Epidermal melanocyte (primary cell): ENCODE results near the gene ARID5A.
"Not testable (repeated sequence)": the region's sequence is repeated elsewhere in the genome, so short reads cannot be mapped to it uniquely, and the experiment has no call there.

Source experiments
- DNase-seq: peaks from one replicate; pipeline ENCODE4 v3.0.0; 2011; ENCODE audit warnings: low spot score; ENCODE audit not compliant: insufficient read length

Gene ARID5A

DNA sequence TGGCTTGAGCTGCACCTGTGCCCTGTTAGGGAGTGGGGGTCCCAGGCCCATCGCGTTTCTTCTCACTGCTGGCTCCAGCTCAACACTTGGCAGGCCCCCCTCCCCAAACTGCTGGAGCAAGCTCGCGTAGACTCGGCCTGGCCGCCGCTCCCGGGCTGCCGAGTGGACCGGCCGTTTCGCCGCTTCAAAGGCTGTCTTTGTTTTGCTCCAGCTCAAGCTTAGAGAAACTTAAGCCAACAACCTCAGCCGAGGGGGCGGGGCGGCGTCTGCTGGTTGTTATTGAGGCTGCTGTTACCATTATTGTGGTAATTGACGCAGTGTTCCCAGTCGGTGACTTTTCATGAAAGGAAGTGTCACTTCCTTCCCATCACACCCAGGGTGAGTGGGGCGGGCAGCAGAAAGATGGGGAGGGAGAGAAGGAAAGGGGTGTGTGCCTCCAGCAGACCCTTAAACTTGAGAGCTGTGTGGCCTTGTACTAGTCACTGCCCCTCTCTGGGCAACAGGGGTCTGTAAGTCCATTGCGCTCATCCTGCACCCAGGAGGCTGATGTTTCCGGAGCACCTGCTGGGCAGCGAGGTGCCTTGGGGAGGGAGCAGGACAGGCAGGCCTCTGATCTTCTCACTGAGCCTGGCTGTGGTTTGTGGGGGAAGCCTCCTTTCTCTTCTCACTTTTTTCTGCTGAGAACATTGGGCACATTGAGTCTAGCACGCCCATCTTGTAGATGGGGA, 2.1 kb downstream of the ARID5A start:
- peak; percentile 35 for DNase-seq

DNA sequence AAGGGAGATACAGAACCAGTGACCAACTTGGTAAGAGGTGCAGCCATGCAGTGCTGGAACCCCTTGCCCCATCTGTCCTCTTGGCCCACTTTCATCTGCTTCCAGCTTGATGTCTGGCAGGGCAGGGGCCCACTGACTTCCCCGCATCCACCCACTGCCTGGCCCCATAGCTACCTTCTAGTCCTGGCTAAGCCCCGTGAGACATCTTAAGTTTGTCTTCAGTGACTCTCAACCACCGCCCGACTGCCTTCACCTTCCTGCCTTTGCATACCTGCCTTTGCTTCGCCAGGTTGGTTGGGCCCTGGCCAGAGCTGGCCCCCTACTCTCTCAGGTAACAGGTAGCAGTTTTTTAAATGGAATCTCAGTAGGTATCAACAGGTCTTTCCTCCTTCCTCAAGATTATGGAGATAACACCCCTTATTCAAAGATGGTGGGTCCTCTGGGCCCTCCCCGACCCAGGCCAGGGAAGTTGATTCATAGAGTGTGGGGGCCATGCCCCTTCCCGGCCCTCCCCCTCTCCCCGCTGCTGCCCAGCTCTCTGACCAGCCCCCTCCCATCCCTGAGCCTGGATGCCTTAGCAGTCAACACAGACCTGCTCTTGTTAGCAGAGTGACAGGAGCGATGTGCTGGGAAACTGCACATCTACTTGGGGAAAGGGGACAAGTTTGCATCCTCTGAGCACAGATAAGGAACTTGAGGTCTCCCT, 2.8 kb downstream of the ARID5A start:
- no peak for DNase-seq

DNA sequence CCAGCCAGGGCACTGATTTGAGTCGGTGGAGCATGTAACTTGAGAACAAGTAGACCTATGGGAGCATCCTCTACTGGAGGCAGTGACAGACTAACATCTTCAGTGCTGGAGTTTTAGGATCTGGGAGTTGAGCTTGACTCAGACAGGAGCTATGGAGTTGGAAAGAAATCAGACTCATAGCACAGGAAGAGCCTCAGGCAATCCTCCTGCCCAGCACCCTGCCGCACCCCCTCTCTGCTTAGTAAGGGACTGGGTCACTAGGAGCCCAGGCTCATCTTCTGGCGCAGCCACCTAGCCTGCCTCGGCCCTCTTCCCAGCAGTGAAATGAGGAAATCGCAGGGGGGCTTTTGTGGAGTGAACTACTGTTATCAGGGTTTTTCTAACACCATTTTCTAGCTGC, 3.6 kb downstream of the ARID5A start:
- no peak for DNase-seq

DNA sequence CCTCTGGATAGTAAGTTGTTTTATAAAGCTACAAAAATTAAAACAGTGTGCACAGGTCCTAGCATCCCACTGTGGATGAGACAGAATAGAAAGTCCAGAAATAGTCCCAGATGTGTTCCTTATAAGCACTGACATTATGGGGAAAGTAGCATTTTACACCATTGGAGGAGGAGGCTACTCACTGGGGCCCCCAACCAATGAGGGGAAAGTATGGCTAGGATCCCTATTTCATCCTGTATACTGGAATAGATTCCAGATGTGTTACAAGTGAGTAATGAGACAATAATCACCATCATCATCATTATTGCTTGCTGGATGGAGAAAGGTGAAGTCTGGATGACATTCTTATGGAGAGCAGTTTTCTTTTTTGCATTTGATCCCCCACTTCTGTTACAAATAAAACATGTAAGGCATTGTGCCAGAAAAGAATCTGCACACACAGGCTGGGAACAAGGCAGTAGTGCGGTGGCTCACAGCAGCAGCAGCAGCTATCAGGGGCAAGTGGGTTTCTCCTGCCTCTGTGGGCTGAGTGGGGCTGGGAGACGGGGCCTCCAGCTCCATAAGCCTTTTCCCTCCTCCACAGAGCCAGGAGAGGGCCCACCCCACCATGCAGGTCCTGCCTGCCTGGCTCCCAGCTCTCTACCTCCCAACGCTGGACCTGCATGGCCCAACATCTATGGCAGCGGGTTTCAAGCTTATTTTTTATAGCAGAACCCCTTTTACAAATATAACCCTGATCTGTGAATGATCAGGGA, 5.0 kb downstream of the ARID5A start:
- peak; percentile 41 for DNase-seq

DNA sequence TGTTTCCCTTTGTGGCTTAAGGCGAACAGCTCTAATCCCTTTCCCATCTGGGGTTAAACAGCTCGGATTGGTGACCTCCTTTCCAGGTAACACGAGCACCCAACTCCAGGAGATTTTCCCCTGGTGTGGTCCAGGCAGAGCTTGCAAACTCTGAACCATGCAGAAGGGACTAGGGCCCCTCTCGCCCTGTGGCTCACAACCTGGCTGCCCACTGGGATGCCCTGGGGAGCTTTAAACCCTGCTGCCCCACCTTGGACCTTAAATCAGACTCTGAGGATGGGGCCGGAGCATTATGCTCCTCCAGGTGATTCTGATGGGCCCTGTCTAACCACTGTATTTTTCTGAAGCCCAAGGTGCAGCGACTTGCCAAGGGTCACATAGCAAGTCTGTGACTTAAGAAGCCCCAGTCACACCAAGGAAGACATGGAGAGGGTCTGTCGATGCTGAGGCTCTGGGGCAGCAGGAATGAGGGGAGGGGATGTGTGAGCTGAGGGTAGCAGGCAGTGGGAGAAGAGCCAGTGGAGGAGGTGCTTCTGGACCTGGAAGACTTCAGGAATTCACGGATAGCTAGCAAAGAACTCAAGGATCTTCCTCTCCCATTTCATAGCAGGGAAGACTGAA, 5.9 kb downstream of the ARID5A start:
- no peak for DNase-seq

DNA sequence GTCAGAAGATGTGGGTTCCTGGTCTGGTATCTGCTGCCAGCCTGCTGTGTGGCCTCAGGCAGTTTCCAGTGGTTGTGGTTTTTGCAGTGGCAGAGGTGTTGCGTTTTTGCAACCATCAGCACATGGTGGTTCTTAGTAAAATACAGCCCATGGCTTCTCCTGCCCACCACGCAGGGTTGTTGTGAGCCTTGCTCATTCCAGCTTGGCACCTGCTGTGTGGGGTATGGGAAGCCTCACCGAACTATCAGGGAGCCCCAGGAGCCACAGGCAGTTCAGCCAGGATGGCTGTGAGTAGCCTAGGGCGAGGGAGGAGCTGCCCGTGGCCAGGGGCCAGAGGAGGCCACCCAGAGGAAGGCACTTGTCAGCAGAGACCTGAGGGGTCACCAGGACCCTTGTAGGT, 9.8 kb downstream of the ARID5A start:
- no peak for DNase-seq

DNA sequence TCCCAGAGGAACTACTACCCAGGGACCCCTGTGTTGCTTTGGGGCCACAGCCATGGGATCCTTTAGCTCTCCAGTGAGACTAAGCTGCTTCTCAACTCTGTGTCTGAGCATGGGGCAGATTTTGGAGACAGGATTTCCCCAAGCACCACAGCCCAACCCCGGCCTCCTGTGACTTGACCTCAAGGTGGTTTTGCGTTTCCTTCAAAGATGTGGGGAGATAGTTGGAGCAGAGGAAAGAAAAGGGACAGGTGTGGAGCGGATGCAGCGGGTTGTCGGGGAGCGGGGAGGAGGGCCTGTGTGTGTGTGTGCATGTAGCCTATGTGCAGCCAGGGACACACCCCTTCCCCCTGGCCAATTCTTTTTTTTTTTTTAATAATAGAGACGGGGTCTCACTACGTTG, 10.2 kb downstream of the ARID5A start:
- DNase-seq: no peak

DNA sequence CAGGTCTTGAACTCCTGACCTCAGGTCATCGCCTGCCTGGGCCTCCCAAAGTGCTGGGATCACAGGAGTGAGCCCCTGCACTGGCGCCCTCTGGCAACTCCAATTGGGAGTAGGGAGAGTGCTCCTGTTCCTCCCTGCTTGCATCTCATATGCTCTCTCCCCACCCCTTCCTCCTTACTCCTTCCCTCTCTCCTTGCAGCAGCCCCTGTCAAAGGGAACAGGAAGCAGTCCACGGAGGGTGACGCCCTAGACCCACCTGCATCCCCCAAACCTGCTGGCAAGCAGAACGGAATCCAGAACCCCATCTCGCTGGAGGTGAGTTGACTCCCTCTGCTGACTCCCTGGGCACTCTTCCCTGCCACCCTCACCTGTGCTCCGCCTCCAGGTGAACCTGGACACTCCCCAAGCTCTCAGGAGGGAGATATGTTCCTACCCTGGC, 10.7 kb downstream of the ARID5A start:
- no peak for DNase-seq

DNA sequence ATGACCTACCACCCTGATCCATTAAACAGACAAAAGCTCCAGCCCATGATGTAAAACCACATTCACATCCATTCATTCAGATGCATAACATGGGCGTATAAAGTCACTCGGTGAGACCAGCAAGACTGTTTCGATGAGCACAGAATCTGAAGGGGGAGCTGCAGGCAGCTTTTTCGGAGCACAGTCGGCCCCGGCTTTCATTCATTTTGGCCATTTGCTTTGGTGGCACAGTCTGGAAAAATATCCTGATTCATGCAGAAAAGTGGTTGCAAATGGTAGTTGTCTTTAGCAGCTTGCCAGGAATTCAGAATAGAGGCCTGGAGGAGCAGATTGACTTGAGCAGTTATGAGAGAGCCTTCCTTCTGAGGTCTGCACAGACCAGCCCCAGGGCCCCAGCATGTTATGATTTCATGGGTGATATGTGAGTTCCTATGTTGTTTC, 11.2 kb downstream of the ARID5A start:
- DNase-seq: no peak

DNA sequence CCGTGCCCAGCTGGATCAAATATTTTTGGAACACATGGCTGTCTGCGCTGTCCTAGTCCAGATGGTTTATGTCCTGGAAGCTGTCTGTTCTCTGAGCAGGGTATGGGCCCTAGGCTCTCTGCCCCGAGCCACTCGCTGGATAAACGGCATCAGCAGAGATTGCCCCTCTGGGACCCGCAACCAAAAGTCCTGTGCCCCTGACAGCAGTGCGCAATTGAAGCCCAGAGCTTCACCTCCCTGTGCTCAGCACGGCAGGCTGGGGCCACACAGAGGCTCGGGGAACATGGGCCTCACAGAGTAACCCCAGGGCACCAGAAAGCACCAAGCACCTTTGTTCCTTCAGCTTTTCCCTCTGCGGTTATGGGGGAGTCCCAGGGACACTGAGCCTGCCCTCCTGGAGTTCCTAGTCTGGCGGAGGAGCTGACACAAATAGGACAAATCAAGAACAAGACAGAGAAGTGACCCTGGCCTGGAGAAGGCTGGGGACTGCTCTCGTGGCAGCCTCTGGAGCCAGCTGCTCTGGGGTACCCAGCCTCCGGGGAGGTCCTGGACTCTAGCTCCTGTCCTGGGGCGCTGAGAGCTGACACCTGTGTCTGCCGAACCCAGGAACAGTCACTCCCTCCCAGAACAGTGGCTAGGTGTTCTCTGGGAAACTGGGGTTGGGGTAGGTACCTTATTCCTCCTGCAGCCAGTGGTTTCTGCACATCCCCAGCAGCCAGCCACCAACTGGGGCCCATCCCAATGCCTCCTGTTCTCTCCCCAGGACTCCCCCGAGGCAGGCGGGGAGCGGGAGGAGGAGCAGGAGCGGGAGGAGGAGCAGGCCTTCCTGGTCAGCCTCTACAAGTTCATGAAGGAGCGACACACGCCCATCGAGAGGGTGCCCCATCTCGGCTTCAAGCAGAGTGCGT, 12.3 kb downstream of the ARID5A start:
- no peak for DNase-seq

DNA sequence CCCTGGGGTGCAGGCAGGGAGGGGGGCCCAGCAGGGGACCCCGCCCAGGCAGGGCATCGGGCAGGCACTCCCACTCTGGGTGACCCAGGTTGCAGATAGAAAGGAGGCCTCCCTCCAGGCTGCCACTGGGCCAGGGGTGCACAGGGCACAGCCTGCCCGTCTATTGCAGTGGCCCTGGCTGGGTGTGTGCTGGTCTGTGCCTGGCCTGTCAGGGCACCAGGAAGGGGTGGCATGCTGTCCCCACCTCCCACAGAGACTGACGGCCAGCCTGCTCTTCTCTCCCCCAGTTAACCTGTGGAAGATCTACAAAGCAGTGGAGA, 12.9 kb downstream of the ARID5A start:
- no peak for DNase-seq

DNA sequence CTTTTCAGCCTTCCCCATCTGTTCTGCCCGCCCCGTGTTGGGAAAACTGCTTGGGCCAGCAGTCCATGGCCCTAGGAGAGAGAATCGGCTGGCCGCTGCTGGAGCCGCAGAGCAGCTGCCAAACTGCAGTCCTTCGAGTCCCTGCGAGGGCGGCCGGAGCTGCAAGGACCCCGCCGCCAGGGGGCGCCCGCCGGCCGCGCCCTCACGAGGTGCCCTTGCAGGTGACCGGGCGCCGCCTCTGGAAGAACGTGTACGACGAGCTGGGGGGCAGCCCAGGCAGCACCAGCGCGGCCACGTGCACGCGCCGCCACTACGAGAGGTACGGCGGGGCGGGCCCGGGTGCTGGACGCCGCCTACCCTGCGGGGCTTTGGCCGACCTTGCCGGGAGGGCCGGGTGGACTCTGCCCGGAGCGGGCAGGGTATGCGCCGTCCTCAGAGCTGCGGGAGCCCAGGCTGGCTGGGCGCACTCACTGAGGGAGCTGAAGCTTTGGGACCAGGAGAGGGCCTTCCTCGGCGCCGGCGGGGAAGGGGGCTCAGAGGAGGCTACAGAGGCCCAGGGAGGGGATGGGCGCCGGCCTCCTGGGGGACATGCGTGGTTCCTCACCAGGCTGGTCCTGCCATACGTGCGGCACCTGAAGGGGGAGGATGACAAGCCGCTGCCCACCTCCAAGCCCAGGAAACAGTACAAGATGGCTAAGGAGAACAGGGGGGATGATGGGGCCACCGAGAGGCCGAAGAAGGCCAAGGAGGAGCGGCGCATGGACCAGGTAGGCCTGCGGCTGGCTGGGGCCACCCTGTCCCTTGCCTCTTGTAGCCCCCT, 13.6 kb downstream of the ARID5A start:
- no peak for DNase-seq

DNA sequence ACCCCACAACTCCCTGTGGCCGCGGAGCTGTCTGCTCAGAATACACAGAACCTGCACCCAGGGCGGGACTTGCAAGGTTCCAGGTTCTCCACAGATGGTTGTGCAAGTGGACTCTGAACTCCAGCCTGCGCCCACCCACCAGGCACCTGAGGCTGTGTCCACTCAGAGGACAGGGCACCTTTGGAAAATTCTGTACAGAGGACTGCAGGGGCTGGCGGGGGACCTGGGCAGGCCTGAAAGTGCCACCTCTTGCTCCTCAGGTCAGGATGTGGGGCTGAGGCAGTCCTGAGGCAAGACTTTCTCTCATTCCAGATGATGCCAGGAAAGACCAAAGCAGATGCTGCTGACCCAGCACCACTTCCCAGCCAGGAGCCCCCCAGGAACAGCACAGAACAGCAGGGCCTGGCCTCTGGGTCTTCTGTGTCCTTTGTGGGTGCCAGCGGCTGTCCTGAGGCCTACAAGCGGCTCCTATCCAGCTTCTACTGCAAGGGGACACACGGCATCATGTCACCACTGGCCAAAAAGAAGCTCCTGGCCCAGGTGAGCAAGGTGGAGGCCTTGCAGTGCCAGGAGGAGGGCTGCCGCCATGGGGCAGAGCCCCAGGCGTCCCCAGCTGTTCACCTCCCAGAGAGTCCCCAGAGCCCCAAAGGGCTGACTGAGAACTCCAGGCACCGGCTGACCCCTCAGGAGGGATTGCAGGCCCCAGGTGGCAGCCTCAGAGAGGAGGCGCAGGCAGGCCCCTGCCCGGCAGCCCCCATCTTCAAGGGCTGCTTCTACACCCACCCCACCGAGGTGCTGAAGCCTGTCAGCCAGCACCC, 14.4 kb downstream of the ARID5A start:
- DNase-seq: no peak

DNA sequence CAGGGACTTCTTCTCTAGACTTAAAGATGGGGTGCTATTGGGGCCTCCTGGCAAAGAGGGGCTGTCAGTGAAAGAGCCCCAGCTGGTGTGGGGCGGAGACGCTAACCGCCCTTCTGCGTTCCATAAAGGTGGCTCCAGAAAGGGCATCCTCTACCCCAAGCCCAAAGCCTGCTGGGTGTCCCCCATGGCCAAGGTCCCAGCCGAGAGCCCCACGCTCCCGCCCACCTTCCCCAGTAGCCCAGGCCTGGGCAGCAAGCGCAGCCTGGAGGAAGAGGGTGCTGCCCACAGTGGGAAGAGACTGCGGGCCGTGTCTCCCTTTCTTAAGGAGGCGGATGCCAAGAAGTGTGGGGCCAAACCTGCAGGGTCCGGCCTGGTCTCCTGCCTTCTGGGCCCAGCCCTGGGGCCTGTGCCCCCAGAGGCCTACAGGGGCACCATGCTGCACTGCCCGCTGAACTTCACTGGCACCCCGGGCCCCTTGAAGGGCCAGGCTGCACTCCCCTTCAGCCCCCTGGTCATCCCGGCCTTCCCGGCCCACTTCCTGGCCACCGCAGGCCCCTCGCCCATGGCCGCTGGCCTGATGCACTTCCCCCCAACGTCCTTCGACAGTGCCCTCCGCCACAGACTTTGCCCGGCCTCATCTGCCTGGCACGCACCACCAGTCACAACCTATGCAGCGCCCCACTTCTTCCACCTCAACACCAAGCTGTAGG, 15.2 kb downstream of the ARID5A start:
- DNase-seq: no peak

DNA sequence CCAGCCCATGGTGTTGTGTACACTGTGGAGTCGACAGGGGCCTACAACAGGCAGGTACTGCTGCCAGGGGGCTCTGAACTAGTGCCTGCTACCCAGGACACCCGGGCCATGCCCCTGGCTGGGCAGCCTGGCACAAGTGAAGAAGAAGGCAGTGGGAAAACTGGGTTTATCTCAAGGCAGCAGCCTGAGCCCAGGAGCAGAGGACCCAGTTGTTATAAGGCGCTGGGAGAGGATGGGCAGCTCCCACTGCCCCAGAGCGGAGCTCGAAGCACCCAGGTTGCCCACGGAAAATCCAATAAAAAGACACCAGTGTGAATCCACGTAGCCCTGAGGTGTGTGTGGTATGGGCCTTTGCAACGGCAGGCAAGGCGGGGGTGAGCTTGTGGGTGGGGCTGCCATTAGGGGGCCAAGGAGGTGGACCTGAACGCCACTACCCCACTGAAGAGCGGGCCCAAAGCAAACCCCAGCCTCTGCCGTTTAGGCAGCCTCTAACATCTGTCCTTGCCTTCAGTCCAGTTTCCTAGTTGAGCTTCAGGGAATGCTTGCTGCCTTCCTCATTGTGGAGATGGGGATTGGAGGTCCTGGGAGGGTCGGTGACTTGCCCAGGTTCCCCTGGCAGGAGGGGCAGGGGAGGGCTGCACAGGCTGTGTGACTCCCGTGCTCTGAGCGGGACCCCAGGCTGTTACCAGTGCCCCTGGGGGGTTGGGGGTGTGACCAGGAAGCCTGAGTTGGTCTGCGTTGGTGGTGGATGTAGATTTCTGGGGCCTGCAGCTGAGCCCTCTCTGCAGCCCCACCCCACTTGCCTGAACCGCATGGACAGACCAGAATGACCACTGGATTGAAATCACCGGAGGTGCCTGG, 16.0 kb downstream of the ARID5A start:
- no peak for DNase-seq

DNA sequence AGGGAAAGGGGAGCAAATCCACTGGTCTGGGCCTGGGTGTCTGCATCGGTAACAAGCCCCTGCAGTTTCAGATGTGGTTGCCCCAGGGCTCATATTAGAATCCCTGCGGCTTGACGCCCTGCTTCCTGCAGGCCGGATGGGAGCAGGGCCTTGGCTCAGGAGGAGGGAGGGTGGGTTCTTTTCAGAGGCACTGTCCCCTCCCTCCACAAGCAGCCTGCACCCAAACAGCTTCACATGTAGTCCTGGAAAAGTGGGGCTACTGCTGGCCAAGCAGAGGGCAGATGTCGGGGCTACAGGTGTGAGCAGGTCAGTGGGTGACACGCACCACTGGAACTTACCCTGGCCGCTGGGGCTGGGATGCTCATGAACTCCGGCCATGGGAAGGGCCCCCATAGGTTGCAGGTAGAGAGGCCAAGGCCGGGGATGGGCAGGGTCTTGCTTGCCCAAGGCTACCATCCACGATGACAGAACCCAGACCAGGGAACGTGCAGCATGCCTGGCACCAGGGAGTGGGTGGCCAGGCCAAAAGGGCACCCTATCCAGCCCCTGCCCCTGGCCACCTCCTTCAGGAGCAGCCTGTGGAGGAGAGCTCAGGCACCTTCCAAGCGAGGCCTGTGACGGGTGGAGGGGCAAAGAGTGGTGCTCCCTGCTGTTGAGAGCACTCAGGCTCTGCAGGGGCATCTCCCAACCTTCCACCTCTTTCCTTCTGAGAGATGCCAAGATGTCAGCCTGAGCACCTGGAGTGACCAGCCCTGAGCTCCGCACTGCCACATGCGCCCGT, 16.8 kb downstream of the ARID5A start:
- DNase-seq: no peak

DNA sequence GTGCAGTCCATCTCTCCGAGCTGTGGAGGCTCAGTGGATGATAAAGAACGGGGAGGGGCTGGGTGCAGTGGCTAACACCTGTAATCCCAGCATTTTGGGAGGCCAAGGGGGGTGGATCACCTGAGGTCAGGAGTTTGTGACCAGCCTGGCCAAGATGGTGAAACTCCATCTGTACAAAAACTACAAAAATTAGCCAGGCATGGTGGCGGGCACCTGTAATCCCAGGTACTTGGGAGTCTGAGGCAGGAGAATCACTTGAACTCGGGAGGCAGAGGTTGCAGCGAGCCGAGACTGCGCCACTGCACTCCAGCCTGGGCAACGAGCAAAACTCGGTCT, 17.4 kb downstream of the ARID5A start:
- DNase-seq: not testable (repeated sequence)
